PFSK-1 (cell line): ENCODE results near the gene PALD1.

Source experiments
- FOXP2 ChIP-seq: optimal IDR thresholded peaks from 2 replicates; pipeline ENCODE3; 2011; ENCODE audit warnings: borderline replicate concordance, control low read depth, inconsistent platforms; ENCODE audit not compliant: insufficient read depth; ENCODE audit errors: extremely low read length, extremely low read depth
- POLR2AphosphoS5 ChIP-seq: IDR thresholded peaks from 2 replicates; pipeline ENCODE4 v1.6.1; 2012; ENCODE audit warnings: low read depth, mild to moderate bottlenecking, control low read depth, low read length, moderate library complexity
- SIN3A ChIP-seq: IDR thresholded peaks from 2 replicates; pipeline ENCODE4 v1.6.1; 2012; ENCODE audit warnings: mild to moderate bottlenecking, low read length, moderate library complexity, borderline replicate concordance; ENCODE audit not compliant: insufficient read depth
- TAF1 ChIP-seq: IDR thresholded peaks from 2 replicates; pipeline ENCODE4 v1.6.1; 2012; ENCODE audit warnings: low read length, control low read depth, borderline replicate concordance; ENCODE audit not compliant: insufficient read depth
- TF ChIP-seq, protein P1 (sequence below), 2 experiments: IDR thresholded peaks; 2 replicates each; pipeline versions ENCODE4 v1.6.1 to v1.8.0; 2011 to 2012; ENCODE audit warnings: low read depth in 2 of 2, low read length in 2 of 2, control low read depth in 1 of 2, inconsistent platforms in 1 of 2, mild to moderate bottlenecking in 1 of 2, moderate library complexity in 1 of 2; ENCODE audit not compliant: insufficient read depth in 1 of 2

DNA sequence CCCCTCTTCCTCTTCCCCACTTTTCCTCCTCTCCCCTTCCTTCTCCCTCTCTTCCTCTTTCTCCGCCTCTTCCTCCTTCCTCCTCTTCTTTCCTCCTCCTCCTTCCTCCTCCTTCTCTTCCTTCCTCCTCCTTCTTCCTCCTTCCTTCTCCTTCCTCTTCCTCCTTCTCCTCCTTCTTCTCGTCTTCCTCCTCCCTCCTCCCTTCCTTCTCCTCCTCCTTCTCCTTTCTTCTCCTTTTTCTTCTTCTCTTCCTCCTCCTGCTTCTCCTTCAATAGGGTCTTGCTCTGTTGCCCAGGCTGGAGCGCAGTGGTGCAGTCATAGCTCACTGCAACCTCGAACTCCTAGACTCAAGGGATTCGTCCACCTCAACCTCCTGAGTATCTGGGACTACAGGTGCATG, 56.9 kb downstream of the PALD1 start:
- TF ChIP-seq POLR2AphosphoS5 = no peak
- TF ChIP-seq, protein P1, sequence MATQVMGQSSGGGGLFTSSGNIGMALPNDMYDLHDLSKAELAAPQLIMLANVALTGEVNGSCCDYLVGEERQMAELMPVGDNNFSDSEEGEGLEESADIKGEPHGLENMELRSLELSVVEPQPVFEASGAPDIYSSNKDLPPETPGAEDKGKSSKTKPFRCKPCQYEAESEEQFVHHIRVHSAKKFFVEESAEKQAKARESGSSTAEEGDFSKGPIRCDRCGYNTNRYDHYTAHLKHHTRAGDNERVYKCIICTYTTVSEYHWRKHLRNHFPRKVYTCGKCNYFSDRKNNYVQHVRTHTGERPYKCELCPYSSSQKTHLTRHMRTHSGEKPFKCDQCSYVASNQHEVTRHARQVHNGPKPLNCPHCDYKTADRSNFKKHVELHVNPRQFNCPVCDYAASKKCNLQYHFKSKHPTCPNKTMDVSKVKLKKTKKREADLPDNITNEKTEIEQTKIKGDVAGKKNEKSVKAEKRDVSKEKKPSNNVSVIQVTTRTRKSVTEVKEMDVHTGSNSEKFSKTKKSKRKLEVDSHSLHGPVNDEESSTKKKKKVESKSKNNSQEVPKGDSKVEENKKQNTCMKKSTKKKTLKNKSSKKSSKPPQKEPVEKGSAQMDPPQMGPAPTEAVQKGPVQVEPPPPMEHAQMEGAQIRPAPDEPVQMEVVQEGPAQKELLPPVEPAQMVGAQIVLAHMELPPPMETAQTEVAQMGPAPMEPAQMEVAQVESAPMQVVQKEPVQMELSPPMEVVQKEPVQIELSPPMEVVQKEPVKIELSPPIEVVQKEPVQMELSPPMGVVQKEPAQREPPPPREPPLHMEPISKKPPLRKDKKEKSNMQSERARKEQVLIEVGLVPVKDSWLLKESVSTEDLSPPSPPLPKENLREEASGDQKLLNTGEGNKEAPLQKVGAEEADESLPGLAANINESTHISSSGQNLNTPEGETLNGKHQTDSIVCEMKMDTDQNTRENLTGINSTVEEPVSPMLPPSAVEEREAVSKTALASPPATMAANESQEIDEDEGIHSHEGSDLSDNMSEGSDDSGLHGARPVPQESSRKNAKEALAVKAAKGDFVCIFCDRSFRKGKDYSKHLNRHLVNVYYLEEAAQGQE (IDR thresholded peaks at IDR 0.05; ENCODE audit: insufficient read depth in 1 of 2, low read depth in 2 of 2, low read length in 2 of 2) = no peak
- TF ChIP-seq SIN3A = no peak
- no peak for TF ChIP-seq TAF1
- no peak for TF ChIP-seq FOXP2
